PC-9 (cell line): Measurements from ENCODE around the gene SMPD3. TPM values are rescaled to one million over a fixed set of nuclear protein-coding genes. Genes with fewer than 3 reads are reported as not detected.

Experiments
- BruUV-seq: library from RNA; stranded (reverse); fragments of 400-500 nt; replicated peaks from 2 replicates; lab custom pipeline; 2021; lab: Mats Ljungman, UMichigan
- CTCF ChIA-PET: fragments of 300-600 bp; sonication (Branson Sonifier 250); formaldehyde crosslinking; loops from one replicate; lab custom pipeline; 2022; ENCODE audit warnings: antibody characterized with exemption; lab: Charles Lee
- POLR2A ChIA-PET: fragments of 300-600 bp; sonication (Branson Sonifier 250); formaldehyde crosslinking; loops from one replicate; lab custom pipeline; 2022; ENCODE audit warnings: antibody characterized with exemption; ENCODE audit not compliant: unreplicated experiment; lab: Charles Lee
- DNase-seq, 2 experiments: peaks; one replicate each; pipeline versions ENCODE4 v3.0.0 to v3.0.0-alpha.2; 2015 to 2022; ENCODE audit warnings: mixed read lengths in 1 of 2
- H2AFZ ChIP-seq: fragments of 200-600 bp; sonication (generic); 2 replicates; pipeline ENCODE4 v1.8.1; 2017; ENCODE audit warnings: antibody characterized with exemption
- H3F3A ChIP-seq: fragments of 200-600 bp; sonication (generic); 2 replicates; pipeline ENCODE4 v1.8.1; 2017; ENCODE audit warnings: antibody characterized with exemption, mild to moderate bottlenecking, low read depth; ENCODE audit not compliant: insufficient read depth
- H3K27ac ChIP-seq: fragments of 200-600 bp; sonication (generic); 2 replicates; pipeline ENCODE4 v1.6.1; 2016; ENCODE audit warnings: mixed run types
- H3K27me3 ChIP-seq: fragments of 200-600 bp; sonication (generic); 2 replicates; pipeline ENCODE4 v1.6.1; 2016; ENCODE audit warnings: low read depth, mixed run types; ENCODE audit not compliant: insufficient read depth
- H3K36me3 ChIP-seq: fragments of 200-600 bp; sonication (generic); 2 replicates; pipeline ENCODE4 v1.6.1; 2016; ENCODE audit warnings: low read depth, mixed run types
- H3K4me1 ChIP-seq: fragments of 200-600 bp; sonication (generic); replicated peaks from 2 replicates; pipeline ENCODE4 v1.6.1; 2016; ENCODE audit warnings: mixed run types; ENCODE audit not compliant: insufficient read depth
- H3K4me2 ChIP-seq: fragments of 200-600 bp; sonication (generic); 2 replicates; pipeline ENCODE4 v1.6.1; 2017; ENCODE audit warnings: mixed run types
- H3K4me3 ChIP-seq: fragments of 200-600 bp; sonication (generic); 2 replicates; pipeline ENCODE4 v1.6.1; 2016; ENCODE audit warnings: mixed run types
- H3K79me2 ChIP-seq: fragments of 200-600 bp; sonication (generic); 2 replicates; pipeline ENCODE4 v1.6.1; 2017; ENCODE audit warnings: low read depth, mixed run types
- H3K9me2 ChIP-seq: fragments of 200-600 bp; sonication (generic); 2 replicates; pipeline ENCODE4 v1.8.1; 2017; ENCODE audit warnings: mild to moderate bottlenecking; ENCODE audit not compliant: insufficient read depth
- H3K9me3 ChIP-seq: fragments of 200-600 bp; sonication (generic); 2 replicates; pipeline ENCODE4 v1.8.1; 2016; ENCODE audit warnings: low read depth; ENCODE audit not compliant: insufficient read depth
- H4K20me1 ChIP-seq: fragments of 200-600 bp; sonication (generic); 2 replicates; pipeline ENCODE4 v1.8.1; 2017; ENCODE audit not compliant: insufficient read depth
- EZH2 ChIP-seq: fragments of 200-600 bp; sonication (generic); IDR thresholded peaks from 2 replicates; pipeline ENCODE4 v1.8.0; 2017; ENCODE audit warnings: antibody characterized with exemption, low read depth
- intact Hi-C: fragments of 100-400 bp; cut with micrococcal nuclease; formaldehyde crosslinking; loops from one replicate; pipeline ENCODE4 v1.10.0; 2022; ENCODE audit not compliant: unreplicated experiment
- total RNA-seq: library from RNA; stranded (reverse); gene quantifications from 2 replicates; pipeline ENCODE4 v1.2.3, GENCODE V29; 2021
- TF ChIP-seq, protein P1 (sequence below): fragments of 200-600 bp; sonication (generic); conservative IDR thresholded peaks from 2 replicates; pipeline ENCODE4 v1.6.1; 2017; ENCODE audit warnings: mixed run types, antibody characterized with exemption, mild to moderate bottlenecking, moderate library complexity

The SMPD3 gene
- total RNA-seq, 1 experiment from 2014 or later = 0.94 TPM

DNA sequence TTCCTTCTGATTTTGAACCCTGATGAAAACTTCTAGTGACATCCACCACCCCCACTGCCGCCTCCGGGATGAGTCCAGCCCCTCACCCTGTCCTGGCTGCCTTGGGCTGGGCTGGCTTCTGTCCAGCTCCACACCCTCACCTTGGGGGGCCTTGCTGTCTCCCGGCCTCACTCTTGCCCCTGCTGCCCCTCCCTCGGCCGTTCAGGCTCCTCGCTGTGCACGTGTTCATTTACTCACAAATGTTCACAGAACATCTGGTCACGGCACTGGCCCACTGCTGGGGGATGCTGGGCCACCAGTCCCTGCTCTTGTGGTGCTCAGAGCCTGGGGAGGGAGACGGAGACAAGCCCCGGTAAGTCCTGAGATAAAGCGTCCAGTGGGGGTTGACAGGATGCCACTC is 96.8 kb downstream of the SMPD3 start:
- Histone ChIP-seq H3K27ac (no peak overlapping the region), H3K4me3 (no peak overlapping the region), H3K27me3 (no peaks in the 10 kb centered on the region), H3K9me3 (no peaks in the 10 kb centered on the region), H3K36me3 (no peaks in the 10 kb centered on the region; the same call in 1 of the 2 replicates), H3F3A (no peaks in the 10 kb centered on the region), H3K9me2 (no peaks in the 10 kb centered on the region), H3K4me2 (no peak overlapping the region), H4K20me1 (no peaks in the 10 kb centered on the region; the same call in 1 of the 2 replicates), H3K4me1 (no peaks in the 10 kb centered on the region), H2AFZ (no peak overlapping the region), H3K79me2 (no peaks in the 10 kb centered on the region)
- TF ChIP-seq, protein P1, sequence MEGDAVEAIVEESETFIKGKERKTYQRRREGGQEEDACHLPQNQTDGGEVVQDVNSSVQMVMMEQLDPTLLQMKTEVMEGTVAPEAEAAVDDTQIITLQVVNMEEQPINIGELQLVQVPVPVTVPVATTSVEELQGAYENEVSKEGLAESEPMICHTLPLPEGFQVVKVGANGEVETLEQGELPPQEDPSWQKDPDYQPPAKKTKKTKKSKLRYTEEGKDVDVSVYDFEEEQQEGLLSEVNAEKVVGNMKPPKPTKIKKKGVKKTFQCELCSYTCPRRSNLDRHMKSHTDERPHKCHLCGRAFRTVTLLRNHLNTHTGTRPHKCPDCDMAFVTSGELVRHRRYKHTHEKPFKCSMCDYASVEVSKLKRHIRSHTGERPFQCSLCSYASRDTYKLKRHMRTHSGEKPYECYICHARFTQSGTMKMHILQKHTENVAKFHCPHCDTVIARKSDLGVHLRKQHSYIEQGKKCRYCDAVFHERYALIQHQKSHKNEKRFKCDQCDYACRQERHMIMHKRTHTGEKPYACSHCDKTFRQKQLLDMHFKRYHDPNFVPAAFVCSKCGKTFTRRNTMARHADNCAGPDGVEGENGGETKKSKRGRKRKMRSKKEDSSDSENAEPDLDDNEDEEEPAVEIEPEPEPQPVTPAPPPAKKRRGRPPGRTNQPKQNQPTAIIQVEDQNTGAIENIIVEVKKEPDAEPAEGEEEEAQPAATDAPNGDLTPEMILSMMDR = no peak
- no peak for TF ChIP-seq EZH2
- ChIA-PET POLR2A (no interaction called here), CTCF (no interaction called here)
- no TSS peak for BruUV-seq
- intact Hi-C loops = no loop called here
- DNase-seq = no peak

GRCh38 chr16:68350813-68351350 is 97.4 kb downstream of the SMPD3 start:
- Histone ChIP-seq H3K79me2 (no peaks in the 10 kb centered on the region), H3K27me3 (no peaks in the 10 kb centered on the region), H4K20me1 (no peaks in the 10 kb centered on the region; the same call in 1 of the 2 replicates), H2AFZ (no peak overlapping the region), H3K9me3 (no peaks in the 10 kb centered on the region), H3K4me1 (no peaks in the 10 kb centered on the region), H3K36me3 (no peaks in the 10 kb centered on the region; the same call in 1 of the 2 replicates), H3F3A (no peaks in the 10 kb centered on the region), H3K27ac (no peak overlapping the region), H3K4me2 (no peak overlapping the region), H3K4me3 (no peak overlapping the region), H3K9me2 (no peaks in the 10 kb centered on the region)
- CTCF ChIA-PET = no interaction called here
- POLR2A ChIA-PET = no interaction called here
- BruUV-seq = no TSS peak
- intact Hi-C loops = no loop called here
- no peak for TF ChIP-seq EZH2
- TF ChIP-seq, protein P1 = no peak
- no peak for DNase-seq

- CTCF ChIA-PET = no interaction called here
- no peak overlapping the region for H3K27ac ChIP-seq
- no peak overlapping the region for H3K4me3 ChIP-seq
- H3K36me3 ChIP-seq = no peaks in the 10 kb centered on the region; the same call in 1 of the 2 replicates
- POLR2A ChIA-PET = no interaction called here
- no peak overlapping the region for H3K4me2 ChIP-seq
- BruUV-seq = no TSS peak
- no peaks in the 10 kb centered on the region for H3F3A ChIP-seq
- no peaks in the 10 kb centered on the region for H3K79me2 ChIP-seq
- no peak overlapping the region for H2AFZ ChIP-seq
- H3K9me3 ChIP-seq = no peaks in the 10 kb centered on the region
- H3K9me2 ChIP-seq = no peaks in the 10 kb centered on the region
- no peaks in the 10 kb centered on the region for H3K4me1 ChIP-seq
- intact Hi-C loops = no loop called here
- TF ChIP-seq, protein P1 = no peak
- TF ChIP-seq EZH2 = no peak
- no peaks in the 10 kb centered on the region; the same call in 1 of the 2 replicates for H4K20me1 ChIP-seq
- H3K27me3 ChIP-seq = no peaks in the 10 kb centered on the region
- no peak for DNase-seq
Observed at GRCh38 chr16:68349838-68350410, 98.4 kb downstream of the SMPD3 start.
